ENCODE measurements around the gene PPARD. TPM values are rescaled to one million over a fixed set of nuclear protein-coding genes. Genes with fewer than 3 reads are reported as not detected.

PPARD gene
- total RNA-seq, 1 donor from 2014 or later: 33.8 TPM

- Mint-ChIP-seq H3K4me1 (ENCODE audit: unreplicated experiment) (peaks cover 18% of the 10 kb centered on the region), H3K27me3 (ENCODE audit: unreplicated experiment) (no peaks in the 10 kb centered on the region), H3K27ac (ENCODE audit: unreplicated experiment) (no peak overlapping the region), H3K36me3 (ENCODE audit: unreplicated experiment) (peaks cover 58% of the 10 kb centered on the region), H3K9me3 (ENCODE audit: unreplicated experiment) (no peaks in the 10 kb centered on the region), H3K4me3 (ENCODE audit: unreplicated experiment) (no peak overlapping the region)
- DNase-seq (ENCODE audit: extremely low spot score, unreplicated experiment): no peak
- TF ChIP-seq CTCF (IDR thresholded peaks at IDR 0.05): no peak
Measured at GRCh38 chr6:35354361-35355135, 12.2 kb downstream of the PPARD start.

- TF ChIP-seq CTCF (IDR thresholded peaks at IDR 0.05): no peak
- H3K9me3 Mint-ChIP-seq (ENCODE audit: unreplicated experiment): no peaks in the 10 kb centered on the region
- no peak overlapping the region for H3K4me3 Mint-ChIP-seq (ENCODE audit: unreplicated experiment)
- no peak for DNase-seq (ENCODE audit: extremely low spot score, unreplicated experiment)
- H3K36me3 Mint-ChIP-seq (ENCODE audit: unreplicated experiment): peaks cover 45% of the 10 kb centered on the region
- no peak overlapping the region for H3K27ac Mint-ChIP-seq (ENCODE audit: unreplicated experiment)
- no peaks in the 10 kb centered on the region for H3K27me3 Mint-ChIP-seq (ENCODE audit: unreplicated experiment)
- peaks cover 36% of the 10 kb centered on the region for H3K4me1 Mint-ChIP-seq (ENCODE audit: unreplicated experiment)
Measured at GRCh38 chr6:35356391-35356790, 14.0 kb downstream of the PPARD start.

GRCh38 chr6:35357677-35358076, 15.3 kb downstream of the PPARD start:
- H3K4me3 Mint-ChIP-seq (ENCODE audit: unreplicated experiment): no peak overlapping the region
- no peak for DNase-seq (ENCODE audit: extremely low spot score, unreplicated experiment)
- H3K27me3 Mint-ChIP-seq (ENCODE audit: unreplicated experiment): no peaks in the 10 kb centered on the region
- peaks cover 46% of the 10 kb centered on the region for H3K4me1 Mint-ChIP-seq (ENCODE audit: unreplicated experiment)
- no peak for TF ChIP-seq CTCF (IDR thresholded peaks at IDR 0.05)
- peak overlapping the region; percentile 23 for H3K27ac Mint-ChIP-seq (ENCODE audit: unreplicated experiment)
- peaks cover 34% of the 10 kb centered on the region for H3K36me3 Mint-ChIP-seq (ENCODE audit: unreplicated experiment)
- H3K9me3 Mint-ChIP-seq (ENCODE audit: unreplicated experiment): no peaks in the 10 kb centered on the region

- no peak overlapping the region for H3K4me3 Mint-ChIP-seq (ENCODE audit: unreplicated experiment)
- peak overlapping the region; percentile 23 for H3K27ac Mint-ChIP-seq (ENCODE audit: unreplicated experiment)
- H3K27me3 Mint-ChIP-seq (ENCODE audit: unreplicated experiment): no peaks in the 10 kb centered on the region
- no peaks in the 10 kb centered on the region for H3K9me3 Mint-ChIP-seq (ENCODE audit: unreplicated experiment)
- peaks cover 30% of the 10 kb centered on the region for H3K36me3 Mint-ChIP-seq (ENCODE audit: unreplicated experiment)
- no peak for TF ChIP-seq CTCF (IDR thresholded peaks at IDR 0.05)
- no peak for DNase-seq (ENCODE audit: extremely low spot score, unreplicated experiment)
- H3K4me1 Mint-ChIP-seq (ENCODE audit: unreplicated experiment): peaks cover 50% of the 10 kb centered on the region
Measured at GRCh38 chr6:35358086-35358485, 15.7 kb downstream of the PPARD start.

GRCh38 chr6:35359346-35359743, 17.0 kb downstream of the PPARD start:
- no peak overlapping the region for H3K4me3 Mint-ChIP-seq (ENCODE audit: unreplicated experiment)
- H3K36me3 Mint-ChIP-seq (ENCODE audit: unreplicated experiment): peaks cover 25% of the 10 kb centered on the region
- peaks cover 58% of the 10 kb centered on the region for H3K4me1 Mint-ChIP-seq (ENCODE audit: unreplicated experiment)
- peak overlapping the region; percentile 86 for H3K27ac Mint-ChIP-seq (ENCODE audit: unreplicated experiment)
- no peak for TF ChIP-seq CTCF (IDR thresholded peaks at IDR 0.05)
- H3K9me3 Mint-ChIP-seq (ENCODE audit: unreplicated experiment): no peaks in the 10 kb centered on the region
- DNase-seq (ENCODE audit: extremely low spot score, unreplicated experiment): no peak
- no peaks in the 10 kb centered on the region for H3K27me3 Mint-ChIP-seq (ENCODE audit: unreplicated experiment)
